ENCODE results near the gene MACO1.
"Not testable (repeated sequence)": the region's sequence is repeated elsewhere in the genome, so short reads cannot be mapped to it uniquely, and the experiment has no call there.

MACO1 gene

DNA sequence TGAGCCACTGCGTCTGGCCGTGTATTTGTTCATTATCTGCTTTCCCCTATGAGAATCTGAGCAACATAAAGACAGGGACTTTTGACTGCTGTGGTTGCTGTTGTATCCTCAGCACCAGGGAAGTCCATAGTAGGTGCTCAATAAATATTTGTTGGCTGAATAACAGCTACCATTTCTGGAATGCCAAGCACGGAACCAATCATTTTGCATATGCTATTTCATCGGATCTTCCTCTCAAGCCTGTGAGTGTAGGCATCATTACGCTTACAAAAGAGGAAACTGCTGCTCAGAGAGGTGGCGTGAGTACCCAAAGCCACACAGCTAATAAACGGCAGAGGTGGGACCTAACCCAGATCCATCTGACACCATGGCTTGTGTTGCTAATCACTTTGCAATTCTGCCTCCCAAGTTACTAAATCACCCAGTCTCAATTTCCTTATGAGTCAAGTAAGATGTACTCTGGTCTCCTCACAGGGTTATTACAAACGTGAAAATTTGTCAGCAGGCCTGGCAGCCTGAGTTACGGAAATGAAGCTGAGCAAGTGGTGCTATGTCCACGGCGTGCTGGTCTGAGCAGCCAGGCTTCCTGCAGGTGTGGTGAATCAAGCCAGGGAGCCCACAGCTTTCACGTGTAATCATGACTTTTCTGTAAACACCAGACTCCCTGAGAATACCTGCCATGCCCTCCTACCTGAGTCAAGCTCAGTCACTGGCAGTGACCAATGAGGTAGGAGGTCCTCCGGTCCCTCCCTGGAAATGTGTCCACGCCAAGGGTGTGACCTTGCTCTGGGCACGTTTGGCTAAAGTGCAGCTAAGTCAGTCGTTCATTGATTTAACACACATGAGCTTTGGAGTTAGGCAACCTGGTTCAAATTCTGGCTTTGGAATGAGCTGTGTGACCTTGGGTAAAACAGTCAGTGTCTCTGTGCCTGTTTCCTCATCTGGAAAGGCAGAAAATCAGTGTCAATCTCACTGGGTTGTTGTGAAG lies 5.3 kb upstream of the MACO1 start:
- no peak for DNase-seq

DNA sequence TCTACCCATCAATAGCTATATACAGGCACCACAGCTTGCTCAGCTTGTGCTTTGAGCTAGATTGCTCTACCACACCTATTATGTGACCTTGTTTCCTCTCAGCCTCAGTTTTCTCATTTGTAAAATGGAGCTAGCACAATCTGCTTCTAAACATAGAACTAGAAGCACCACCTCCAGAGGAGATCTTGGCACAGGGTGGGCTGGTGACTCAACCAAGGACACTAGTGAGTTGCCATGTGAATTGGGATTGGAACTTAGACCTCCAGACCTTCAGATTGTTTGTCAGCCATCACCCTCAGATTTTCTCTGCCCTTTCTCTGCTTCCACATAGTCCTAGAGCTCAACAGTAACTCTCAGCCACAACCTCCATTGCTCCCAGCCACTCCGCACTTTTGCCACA lies 3.0 kb upstream of the MACO1 start:
- DNase-seq: no peak

DNA sequence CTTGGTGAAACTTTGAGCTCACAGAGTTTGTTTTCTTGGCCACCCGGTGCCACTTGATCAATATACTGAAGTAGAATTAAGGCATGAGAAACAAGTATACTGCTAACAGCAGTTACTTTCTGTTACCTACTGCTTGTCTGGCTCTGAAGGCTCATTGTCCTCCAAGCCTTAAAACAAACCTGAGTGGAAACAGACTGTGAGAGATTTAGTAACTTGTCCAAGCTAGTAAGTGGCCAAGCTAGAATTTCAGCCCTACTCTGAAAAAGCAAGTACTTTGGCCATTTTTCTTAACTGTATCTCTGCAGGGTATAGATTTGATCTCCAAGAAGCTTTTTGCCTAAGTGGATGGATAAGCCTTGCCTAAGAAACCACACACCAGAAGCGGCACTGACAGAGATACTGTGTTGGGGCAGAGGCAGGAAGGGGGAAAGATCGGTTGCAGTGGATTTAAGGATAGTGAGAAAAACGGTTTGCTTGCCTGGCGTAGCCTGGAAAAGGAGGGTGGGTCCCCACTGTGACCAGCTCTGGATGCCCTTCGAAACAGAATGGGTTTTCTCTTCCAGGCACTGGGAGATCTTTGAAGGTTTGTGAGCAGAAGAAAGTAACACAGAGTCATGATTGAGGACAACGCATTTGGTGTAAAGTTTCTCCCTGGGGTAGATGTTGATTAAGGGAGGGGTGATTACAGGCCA lies 2.1 kb upstream of the MACO1 start:
- no peak for DNase-seq

DNA sequence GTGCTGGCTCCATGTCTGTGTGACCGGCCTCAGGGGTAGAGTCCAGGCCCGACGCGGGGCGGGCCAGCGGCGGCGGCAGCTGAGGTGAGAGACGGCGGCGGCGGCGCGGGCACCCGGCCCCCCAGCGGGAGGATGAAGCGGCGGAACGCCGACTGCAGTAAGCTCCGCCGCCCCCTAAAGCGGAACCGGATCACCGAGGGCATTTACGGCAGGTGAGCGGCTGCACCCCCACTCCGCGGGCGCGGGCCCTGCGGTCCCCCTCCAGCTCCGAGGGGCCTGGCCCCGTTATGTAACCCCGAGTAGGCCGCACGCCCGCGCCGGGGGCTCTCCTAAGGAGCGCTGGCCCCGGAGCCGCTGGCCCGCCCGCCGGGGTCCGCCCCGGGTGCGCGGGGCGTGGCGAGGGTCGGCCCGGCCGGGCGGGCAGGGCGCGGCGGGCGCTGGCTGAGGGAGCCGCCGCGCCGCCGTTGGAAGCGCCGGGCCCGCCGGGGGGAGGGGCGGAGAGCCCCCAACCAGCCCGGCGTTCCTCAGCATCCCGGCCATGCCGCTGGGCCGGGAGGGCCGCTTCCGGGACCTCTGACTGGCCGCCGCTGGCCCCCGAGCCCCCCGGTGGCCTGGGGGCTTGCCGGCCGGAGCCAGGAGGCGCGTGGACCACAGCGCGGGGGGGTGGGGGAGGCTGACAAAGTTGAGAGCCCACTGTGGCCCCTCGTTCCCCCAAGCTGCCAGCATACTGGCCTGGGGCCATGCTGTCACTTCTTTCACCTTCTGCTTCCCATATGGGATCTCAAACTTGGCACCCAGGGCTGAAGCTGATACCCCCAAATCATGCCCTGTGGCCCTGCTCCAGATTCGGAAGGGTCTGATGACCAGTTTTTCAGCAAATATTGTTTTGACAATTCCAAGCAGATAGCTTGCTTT lies 527 bp downstream of the MACO1 start:
- DNase-seq: peak; percentile 73

DNA sequence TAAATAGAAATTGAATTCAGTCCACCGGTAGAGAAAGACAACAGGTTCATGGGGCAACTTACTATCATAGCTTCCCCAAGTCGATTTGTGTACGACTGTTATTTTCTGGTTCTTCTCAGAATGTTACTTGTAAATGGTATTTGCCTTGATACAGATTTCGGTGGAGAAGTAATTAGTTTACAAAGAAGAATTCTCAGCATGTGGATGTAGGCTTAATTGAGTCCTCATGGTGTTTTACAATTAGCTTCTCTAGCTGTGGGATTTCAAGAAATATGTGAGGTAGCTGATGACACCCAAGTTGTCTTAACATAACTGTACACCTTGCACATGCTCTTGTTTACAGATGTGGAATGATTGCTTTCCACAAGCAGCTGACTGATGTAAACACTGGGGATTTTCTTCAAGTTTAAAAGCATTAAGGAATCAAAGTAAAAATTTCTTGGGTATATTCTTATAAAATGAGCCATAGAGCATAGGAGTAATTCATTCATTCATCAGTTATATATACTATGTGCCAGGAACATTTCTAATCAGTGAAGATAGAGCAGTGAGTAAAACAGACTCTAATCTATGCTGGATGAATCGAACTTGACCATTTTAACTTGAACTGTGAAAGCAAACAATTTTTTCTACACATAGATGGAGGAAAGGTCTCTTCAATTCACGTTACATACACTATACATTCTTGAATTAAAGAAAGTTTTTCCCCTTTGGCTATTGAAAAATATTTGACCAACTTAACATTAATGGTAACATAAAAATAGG lies 1.4 kb downstream of the MACO1 start:
- DNase-seq: no peak

DNA sequence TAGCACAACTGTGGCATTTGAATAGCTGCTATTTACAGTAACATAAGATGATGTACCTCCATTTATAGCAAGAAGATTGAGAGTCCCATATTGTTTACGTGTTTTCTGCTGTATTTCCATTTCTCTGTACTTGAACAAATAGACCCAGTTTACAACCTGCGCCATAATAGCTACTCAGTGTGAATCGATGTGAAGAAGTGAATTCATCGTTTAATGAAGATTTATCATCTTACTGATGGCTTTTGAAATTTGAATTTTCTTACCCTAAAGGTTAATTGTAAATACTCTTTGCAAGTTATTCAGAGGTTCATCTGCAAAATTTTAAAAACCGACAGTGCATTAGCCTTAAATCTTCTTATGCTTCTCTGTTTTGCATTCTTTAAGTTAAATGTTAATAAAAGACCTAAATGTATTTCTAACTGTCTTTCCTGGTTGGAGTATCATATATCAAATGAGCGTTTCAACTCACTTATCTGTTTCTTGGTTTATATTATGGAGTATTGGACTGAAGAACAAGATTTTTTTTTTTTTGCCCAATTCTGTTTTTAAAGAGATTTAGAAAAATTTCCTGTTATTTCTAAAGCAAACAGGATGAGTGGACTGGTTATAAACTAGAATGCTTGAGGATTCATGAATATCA lies 2.2 kb downstream of the MACO1 start:
- DNase-seq: no peak

DNA sequence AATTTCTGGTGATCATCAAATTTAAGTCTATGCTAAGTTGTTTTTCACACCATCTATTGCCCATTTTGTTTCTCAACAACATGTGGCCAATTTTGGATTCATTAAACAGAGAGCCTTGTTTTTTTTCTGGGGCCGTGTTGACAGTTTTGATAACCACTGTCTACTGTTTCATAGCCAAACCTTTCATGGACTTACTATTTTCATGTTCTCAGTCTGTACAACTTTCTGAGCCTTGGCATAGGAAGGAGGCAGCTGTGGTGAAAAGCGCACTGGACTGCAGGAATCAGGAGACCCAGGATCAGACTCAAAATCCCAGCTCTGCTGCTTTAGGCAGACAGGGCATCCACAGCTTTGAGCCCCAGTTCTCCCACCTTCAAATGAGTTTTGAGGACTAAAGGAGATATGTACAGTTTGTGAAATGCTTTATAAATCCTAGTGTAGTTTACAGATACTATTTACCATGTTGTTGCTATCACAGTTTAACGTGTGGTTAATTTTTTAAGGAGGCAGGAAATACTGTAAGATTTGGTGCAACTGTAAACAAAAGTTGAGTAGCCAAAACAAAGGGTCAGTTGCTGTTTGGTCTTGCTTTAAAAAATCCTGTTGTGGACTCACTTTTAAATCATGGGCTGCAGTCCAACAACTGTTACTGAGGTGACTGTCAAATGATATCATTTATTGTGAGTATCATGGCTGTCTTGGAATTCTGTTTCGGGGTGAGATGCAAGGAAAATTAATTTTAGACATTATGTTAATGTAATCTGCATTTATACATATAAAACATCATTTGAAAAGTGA lies 2.9 kb downstream of the MACO1 start:
- no peak for DNase-seq

DNA sequence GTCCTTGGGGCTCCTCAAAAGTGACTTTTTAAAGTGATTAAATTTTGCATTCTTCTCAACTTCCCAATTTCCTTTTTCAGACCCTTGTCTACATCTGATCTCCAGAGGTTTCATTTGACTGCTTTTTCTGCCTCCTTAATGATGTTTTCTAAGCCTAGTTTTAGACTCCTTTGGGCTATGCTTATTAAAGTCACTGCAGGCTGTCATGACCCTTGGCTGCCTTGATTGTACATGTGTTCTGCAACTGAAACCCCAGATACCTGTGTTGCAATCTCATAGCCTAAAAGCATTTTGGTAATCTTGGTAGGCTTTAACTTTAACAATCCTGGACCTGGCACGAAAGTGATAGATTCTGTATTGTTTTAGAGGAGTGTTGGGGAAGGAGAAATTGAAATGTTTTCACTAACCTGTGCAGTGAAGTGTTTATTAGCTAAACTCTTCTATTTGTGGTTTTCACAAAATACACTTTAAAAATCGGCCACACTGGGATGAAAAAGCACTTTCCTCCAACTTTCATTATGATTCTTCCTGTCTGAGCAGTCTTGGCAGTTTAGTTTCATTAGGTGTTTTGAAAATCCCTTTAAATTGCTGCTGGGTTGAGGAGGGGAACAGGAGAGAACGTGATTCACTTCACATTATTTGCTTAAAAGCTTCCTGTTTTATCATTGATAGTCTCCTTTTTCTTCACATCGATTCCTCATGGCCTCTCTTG lies 4.9 kb downstream of the MACO1 start:
- DNase-seq: no peak

DNA sequence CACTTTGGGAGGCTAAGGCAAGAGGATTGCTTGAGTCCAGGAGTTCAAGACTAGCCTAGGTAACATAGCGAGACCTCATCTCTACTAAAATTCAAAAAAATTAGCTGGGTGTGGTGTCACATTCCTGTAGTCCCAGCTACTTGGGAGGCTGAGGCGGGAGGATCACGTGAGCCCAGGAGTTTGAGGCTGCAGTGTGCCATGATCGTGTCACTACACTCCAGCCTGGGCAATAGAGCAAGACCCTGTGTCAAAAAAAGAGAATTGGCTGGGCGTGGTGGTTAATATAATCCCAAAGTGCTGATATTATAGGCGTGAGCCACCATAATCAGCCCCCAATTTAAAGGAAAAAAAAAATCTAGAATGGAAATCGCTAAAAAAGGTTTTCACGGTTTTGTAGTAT lies 7.0 kb downstream of the MACO1 start:
- DNase-seq: no peak

DNA sequence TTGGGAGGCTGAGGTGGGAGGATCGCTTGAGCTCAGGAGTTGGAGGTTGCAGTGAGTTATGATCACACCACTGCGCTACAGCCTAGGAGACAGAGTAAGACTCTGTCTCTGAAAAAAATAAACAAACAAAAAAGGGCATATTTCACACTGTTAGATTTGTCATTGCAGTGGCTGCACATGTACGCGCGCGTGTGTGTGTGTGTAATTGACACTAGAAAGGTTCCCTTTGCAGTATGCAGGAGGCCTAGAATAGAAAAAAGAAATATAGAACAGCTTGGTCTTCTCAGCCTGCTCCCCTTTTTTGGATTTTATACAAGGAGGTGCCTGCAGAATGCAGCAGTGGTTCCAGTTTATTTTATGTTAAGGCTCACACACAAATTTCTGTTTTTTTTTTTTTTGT lies 8.6 kb downstream of the MACO1 start:
- no peak for DNase-seq

DNA sequence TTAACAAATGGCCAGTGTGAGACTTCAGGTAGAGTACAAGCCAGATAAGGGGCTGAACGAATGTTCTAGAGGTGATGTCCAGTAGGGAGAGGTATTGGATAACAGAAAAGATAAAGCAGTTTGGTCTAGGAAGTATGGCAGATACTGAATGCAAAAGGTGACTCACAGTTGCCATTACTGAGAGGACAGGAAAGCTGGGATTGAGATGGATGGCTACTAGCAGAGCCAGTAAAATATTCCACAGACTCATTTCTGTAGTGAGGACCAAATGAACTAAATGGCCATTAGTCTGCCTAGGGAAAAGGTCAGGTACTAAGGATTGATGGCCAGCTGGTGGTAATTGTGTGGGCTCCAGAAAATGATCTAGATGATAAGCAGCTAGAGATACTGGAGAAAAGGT lies 11.5 kb downstream of the MACO1 start:
- DNase-seq: no peak

DNA sequence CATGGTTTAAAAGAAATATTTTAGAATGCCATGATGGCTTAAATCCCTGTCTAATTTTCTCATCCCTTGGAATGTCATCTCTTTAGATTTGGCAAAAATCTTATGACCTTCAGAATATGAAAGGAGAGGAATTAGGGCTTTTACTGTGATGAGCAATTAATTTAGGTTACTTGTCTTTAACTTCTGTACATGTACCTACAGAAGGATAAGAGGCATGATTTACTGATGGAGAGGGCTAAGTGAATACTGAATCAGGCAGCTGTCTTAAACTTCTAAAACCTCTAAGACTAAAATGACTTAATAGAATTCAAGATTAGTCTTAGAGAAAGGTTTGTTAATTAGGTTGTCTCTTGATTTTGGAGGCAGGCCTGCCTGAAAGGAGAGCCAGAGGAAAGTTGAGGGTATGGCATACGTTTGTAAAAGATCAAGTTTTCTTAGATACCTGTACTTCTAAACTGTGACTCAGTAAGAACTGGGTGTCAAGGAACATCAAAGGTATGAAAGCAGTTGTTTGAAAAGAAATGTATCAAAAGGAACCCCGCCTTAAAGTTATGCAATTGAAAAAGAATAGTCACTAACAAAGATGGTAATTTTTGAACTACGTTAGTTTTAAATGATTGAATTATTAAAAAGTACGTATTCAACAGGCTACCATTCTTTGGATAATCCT lies 12.5 kb downstream of the MACO1 start:
- no peak for DNase-seq

DNA sequence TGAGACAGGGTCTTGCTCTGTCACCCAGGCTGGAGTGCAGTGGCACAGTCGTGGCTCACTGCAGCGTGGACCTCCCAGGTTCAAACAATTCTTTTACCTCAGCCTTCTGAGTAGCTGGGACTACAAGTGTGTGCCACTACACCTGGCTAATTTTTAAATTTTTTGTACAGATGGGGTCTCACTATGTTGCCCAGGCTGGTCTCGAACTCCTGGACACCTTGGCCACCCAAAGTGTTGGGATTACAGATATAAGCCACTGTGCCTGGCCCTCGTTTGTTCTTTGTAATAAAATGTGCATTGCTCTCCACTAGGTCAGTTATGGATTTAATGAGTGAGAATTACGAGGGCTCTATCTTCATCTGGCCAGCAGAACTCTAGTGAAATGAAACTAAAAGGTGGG lies 13.9 kb downstream of the MACO1 start:
- not testable (repeated sequence) for DNase-seq

DNA sequence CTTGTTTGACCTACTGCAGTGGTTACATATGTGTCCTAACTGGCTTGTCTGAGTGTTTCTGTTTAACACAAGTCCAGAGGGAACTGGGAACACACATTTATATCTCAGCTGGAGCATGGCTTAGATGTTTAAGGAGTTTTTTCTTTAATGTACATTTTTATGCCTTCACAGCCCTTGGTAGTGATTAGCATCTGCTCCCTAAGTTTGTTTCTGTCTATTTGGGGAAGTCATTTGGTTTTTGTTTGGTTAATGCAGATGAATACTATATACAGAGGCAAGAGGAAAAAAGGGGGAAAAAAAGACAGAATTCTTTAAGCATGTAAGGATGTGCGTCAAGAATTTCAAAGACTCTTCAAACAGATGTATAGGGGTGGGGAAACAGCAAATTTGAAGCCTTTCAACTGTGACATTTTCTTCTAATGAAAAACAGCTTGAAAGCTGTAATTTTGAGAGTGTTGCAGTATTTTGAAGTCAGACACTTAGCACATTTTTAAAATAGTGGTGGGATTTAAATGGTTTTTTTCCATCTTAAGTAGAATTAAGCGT lies 15.4 kb downstream of the MACO1 start:
- no peak for DNase-seq

DNA sequence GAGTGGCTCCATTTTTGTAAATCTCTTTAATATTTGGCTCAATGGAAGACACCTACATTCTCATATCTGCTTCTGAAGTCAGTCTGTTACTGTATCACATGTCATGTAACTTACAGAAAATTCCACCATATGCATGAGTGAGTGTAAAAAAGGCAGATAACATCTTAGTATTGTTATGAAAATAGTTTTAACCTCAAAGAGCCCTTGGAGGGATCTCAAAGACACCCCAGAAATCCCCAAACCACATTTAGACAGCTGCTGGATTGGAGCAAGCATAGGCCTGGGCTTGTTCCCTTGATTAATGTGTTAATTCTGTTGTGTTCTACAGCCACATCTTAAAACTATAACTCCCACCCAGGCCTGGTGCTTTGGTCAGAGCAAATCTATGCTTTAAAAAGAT lies 16.9 kb downstream of the MACO1 start:
- no peak for DNase-seq

DNA sequence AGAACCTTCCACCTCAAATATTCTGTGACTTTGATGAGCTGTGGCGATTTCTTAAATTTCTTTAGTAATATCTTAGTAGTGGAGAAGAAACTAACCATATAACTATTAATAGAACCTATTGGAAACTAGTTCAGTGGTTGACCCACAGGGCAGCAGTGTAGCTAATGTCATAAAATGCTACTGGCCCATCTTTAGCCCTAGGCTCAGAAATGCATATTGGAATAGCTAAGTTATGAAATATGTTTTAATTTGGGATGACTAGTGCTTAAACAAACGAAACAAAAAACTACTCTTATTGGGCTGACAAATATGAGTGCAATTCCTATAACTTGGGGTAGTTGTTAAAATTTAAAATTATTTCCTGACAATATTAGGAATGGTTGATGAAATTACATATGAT lies 20.2 kb downstream of the MACO1 start:
- DNase-seq: no peak

DNA sequence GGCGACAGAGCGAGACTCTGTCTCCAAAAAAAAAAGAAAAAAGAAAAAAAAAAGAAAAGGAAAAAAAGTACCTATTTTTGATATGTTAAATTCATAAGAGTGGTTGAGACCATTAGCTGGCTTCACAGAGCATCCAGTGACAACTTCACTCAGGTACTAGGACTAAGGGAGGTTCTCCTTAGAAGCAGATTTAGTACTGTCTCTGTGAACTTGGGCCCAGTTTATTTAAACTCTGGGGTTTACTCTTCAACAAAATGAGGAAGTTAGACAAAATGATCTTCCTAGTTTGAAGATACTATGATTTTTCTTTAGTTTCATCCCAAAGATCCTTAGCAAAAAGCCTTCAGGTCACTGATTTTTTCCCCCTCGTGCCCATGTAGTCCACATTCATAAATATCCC lies 21.2 kb downstream of the MACO1 start:
- DNase-seq: no peak

DNA sequence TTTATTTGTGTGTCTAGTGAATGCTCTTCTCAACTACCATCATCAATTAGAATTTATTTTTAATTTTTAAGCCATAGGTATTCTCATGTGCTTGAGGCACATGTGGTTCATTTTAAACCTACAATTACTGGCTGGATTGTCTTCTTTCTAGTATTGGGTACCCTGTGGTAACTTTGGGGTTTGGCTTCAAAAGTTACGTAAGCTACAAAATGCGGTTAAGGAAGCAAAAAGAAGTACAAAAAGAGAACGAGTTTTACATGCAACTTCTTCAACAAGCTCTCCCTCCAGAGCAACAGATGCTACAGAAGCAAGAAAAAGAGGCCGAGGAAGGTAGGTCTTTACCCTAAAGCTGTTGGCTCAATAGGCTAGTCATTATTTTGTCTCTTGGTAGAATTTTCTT lies 25.8 kb downstream of the MACO1 start:
- no peak for DNase-seq

DNA sequence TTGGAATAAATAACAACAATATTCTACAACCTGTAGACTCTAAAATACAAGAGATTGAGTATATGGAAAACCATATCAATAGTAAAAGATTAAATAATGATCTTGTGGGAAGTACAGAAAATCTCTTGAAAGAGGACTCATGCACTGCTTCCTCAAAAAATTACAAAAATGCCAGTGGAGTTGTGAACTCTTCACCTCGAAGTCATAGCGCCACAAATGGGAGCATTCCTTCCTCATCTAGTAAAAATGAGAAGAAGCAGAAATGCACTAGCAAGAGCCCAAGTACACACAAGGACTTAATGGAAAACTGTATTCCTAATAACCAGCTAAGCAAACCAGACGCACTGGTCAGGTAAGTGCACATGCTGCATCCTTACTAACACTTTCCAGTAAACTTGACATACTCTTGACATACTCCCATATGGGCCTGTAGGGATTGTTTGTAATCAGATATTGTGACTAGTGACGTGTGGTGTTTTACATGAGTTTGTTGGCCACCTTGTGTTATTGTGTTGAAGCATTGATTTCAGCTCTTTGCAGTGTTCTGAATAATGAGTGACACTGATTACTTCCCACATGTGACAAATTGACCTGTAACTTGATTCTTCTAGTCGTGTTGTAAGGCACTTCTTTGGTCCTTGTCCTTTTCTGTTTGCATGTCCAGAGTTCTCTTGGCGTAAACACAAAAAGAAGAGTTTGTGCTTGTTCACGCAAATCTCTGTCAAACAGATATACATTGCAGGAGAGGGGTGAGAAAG lies 28.0 kb downstream of the MACO1 start:
- DNase-seq: no peak

All from effector CD8-positive, alpha-beta T cell (primary cell).